ENCODE results near the gene OPA3. TPM values are rescaled to one million over a fixed set of nuclear protein-coding genes. Genes with fewer than 3 reads are reported as not detected.
"Not testable (repeated sequence)": the region's sequence is repeated elsewhere in the genome, so short reads cannot be mapped to it uniquely, and the experiment has no call there.

The OPA3 gene
- total RNA-seq, 2 donors from 2014 or later: 12.9 to 15.4 TPM

DNA sequence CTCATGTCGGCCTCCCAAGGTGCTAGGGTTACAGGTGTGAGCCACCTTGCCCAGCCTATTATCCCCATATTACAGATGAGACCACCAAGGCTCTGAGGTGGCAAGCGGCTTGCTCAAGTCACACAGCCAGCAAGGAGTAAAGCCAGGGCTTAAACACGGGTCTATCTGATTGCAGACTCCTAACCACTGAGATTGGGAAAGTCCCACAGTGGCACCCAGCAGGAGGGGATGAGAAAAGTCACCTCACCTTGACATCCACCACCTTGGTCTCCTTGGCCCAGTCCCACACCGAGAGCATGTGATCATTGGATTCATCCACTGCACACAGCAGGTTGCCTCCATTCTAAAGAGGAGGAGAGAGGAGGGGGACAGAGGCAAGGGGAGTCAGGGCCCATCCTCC is 45.1 kb upstream of the OPA3 start:
- Mint-ChIP-seq H3K4me1 (peaks cover 8% of the 10 kb centered on the region), H3K9me3 (no peaks in the 10 kb centered on the region), H3K27me3 (ENCODE audit: insufficient read depth) (no peaks in the 10 kb centered on the region), H3K36me3 (ENCODE audit: low read depth) (peaks cover 34% of the 10 kb centered on the region), H3K27ac (no peak overlapping the region), H3K4me3 (no peak overlapping the region)
- TF ChIP-seq, protein P1, sequence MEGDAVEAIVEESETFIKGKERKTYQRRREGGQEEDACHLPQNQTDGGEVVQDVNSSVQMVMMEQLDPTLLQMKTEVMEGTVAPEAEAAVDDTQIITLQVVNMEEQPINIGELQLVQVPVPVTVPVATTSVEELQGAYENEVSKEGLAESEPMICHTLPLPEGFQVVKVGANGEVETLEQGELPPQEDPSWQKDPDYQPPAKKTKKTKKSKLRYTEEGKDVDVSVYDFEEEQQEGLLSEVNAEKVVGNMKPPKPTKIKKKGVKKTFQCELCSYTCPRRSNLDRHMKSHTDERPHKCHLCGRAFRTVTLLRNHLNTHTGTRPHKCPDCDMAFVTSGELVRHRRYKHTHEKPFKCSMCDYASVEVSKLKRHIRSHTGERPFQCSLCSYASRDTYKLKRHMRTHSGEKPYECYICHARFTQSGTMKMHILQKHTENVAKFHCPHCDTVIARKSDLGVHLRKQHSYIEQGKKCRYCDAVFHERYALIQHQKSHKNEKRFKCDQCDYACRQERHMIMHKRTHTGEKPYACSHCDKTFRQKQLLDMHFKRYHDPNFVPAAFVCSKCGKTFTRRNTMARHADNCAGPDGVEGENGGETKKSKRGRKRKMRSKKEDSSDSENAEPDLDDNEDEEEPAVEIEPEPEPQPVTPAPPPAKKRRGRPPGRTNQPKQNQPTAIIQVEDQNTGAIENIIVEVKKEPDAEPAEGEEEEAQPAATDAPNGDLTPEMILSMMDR (conservative IDR thresholded peaks at IDR 0.05): no peak
- Histone ChIP-seq H3K27me3 (ENCODE audit: control insufficient read depth, insufficient read depth, low read length, poor library complexity, severe bottlenecking) (no peaks in the 10 kb centered on the region), H3K9ac (ENCODE audit: extremely low read depth, low read length, poor library complexity, severe bottlenecking) (no peak overlapping the region), H3K4me3 (ENCODE audit: low read length) (no peak overlapping the region), H3K27ac (ENCODE audit: low read depth, low read length) (no peak overlapping the region), H3K9me3 (ENCODE audit: control insufficient read depth, low read length) (no peaks in the 10 kb centered on the region), H3K36me3 (ENCODE audit: control insufficient read depth, insufficient read depth, low read length) (peaks cover 15% of the 10 kb centered on the region), H3K4me1 (ENCODE audit: control insufficient read depth, insufficient read depth, low read length) (no peaks in the 10 kb centered on the region)
- DNase-seq: no peak
- WGBS, 2 experiments (ENCODE audit: insufficient coverage in 1 of 2, insufficient read length in 1 of 2): 90 to 98% methylated on average over 3 to 4 of the region's 4 CpGs

DNA sequence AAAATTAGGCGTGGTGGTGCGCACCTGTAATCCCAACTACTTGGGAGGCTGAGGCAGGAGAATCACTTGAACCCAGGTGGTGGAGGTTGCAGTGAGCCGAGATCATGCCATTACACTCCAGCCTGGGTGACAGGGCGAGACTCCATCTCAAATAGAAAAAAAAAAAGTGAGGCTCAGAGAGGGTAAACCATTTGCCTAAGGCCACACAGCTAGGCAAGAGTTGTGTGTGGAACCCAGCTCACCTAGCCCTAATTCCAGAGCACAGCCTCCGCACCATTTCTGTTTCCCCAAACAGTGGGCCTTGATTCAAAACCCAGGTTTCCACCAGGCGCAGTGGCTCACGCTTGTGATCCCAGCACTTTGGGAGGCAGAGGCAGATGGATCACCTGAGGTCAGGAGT is 43.6 kb upstream of the OPA3 start:
- H3K4me3 Mint-ChIP-seq; H3K27ac ChIP-seq (ENCODE audit: low read depth, low read length); H3K27me3 ChIP-seq (ENCODE audit: control insufficient read depth, insufficient read depth, low read length, poor library complexity, severe bottlenecking); H3K27ac Mint-ChIP-seq; DNase-seq; H3K9me3 ChIP-seq (ENCODE audit: control insufficient read depth, low read length); H3K9ac ChIP-seq (ENCODE audit: extremely low read depth, low read length, poor library complexity, severe bottlenecking); H3K4me1 ChIP-seq (ENCODE audit: control insufficient read depth, insufficient read depth, low read length); H3K4me1 Mint-ChIP-seq; H3K4me3 ChIP-seq (ENCODE audit: low read length); H3K9me3 Mint-ChIP-seq; H3K27me3 Mint-ChIP-seq (ENCODE audit: insufficient read depth): not testable (repeated sequence)
- peaks cover 15% of the 10 kb centered on the region for H3K36me3 ChIP-seq (ENCODE audit: control insufficient read depth, insufficient read depth, low read length)
- WGBS, 2 experiments (ENCODE audit: insufficient coverage in 1 of 2, insufficient read length in 1 of 2): 99 to 100% methylated on average over 6 to 7 of the region's 7 CpGs
- peaks cover 43% of the 10 kb centered on the region for H3K36me3 Mint-ChIP-seq (ENCODE audit: low read depth)

DNA sequence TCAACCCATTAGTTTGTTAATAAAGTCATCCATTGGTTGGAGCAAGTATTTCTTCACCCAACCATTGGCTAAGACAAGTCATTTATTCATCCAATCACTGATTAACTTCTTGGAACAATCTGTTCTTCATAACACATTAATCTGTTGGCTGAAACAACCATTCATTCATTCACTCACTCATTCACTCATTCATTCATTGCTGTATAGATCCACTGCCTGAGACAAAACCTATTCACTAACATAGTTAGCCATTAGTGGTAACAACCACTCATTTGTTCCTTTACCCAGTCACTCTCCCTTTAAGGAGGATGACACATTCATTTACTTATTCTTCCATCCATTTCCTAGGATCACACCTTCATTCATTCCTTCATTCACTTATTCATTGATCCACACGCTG is 39.4 kb upstream of the OPA3 start:
- no peak overlapping the region for H3K9ac ChIP-seq (ENCODE audit: extremely low read depth, low read length, poor library complexity, severe bottlenecking)
- Mint-ChIP-seq H3K27me3 (ENCODE audit: insufficient read depth) (no peaks in the 10 kb centered on the region), H3K4me3 (no peak overlapping the region), H3K9me3 (no peaks in the 10 kb centered on the region), H3K4me1 (no peaks in the 10 kb centered on the region), H3K27ac (no peak overlapping the region), H3K36me3 (ENCODE audit: low read depth) (peaks cover 55% of the 10 kb centered on the region)
- TF ChIP-seq, protein P1 (conservative IDR thresholded peaks at IDR 0.05): no peak
- no peaks in the 10 kb centered on the region for H3K27me3 ChIP-seq (ENCODE audit: control insufficient read depth, insufficient read depth, low read length, poor library complexity, severe bottlenecking)
- H3K36me3 ChIP-seq (ENCODE audit: control insufficient read depth, insufficient read depth, low read length): peaks cover 11% of the 10 kb centered on the region
- WGBS, 2 experiments (ENCODE audit: insufficient coverage in 1 of 2, insufficient read length in 1 of 2): 98 to 100% methylated on average over 1 of the region's 1 CpG
- no peak overlapping the region for H3K4me3 ChIP-seq (ENCODE audit: low read length)
- H3K4me1 ChIP-seq (ENCODE audit: control insufficient read depth, insufficient read depth, low read length): no peaks in the 10 kb centered on the region
- H3K9me3 ChIP-seq (ENCODE audit: control insufficient read depth, low read length): no peaks in the 10 kb centered on the region
- H3K27ac ChIP-seq (ENCODE audit: low read depth, low read length): no peak overlapping the region
- DNase-seq: no peak

DNA sequence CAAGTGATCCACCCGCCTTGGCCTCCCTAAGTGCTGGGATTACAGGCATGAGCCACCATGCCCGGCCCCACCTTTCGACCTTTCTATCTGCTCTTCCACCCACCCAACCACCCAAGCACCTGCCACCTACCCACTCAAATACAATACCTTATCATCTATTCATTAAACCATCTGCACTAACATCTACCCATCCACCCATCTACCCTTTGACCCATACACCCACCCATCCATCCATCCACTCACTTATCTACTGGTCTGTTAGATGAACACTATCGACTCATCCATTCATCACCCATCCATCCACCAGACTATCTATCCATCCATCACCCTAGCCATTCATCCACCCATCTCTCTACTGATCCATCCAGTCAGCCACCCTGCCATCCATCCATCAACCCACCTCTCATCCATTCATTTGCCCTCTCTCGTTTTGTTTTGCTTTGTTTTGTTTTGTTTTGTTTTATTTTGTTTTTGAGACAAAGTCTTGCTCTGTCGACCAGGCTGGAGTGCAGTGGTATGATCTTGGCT is 37.4 kb upstream of the OPA3 start:
- Mint-ChIP-seq H3K36me3 (ENCODE audit: low read depth) (peaks cover 53% of the 10 kb centered on the region), H3K9me3 (no peaks in the 10 kb centered on the region), H3K27me3 (ENCODE audit: insufficient read depth) (no peaks in the 10 kb centered on the region), H3K27ac (no peak overlapping the region), H3K4me1 (no peaks in the 10 kb centered on the region), H3K4me3 (no peak overlapping the region)
- no peak overlapping the region for H3K9ac ChIP-seq (ENCODE audit: extremely low read depth, low read length, poor library complexity, severe bottlenecking)
- H3K27me3 ChIP-seq (ENCODE audit: control insufficient read depth, insufficient read depth, low read length, poor library complexity, severe bottlenecking): no peaks in the 10 kb centered on the region
- H3K4me3 ChIP-seq (ENCODE audit: low read length): no peak overlapping the region
- H3K27ac ChIP-seq (ENCODE audit: low read depth, low read length): no peak overlapping the region
- no peak for DNase-seq
- no peaks in the 10 kb centered on the region for H3K9me3 ChIP-seq (ENCODE audit: control insufficient read depth, low read length)
- peaks cover 6% of the 10 kb centered on the region for H3K36me3 ChIP-seq (ENCODE audit: control insufficient read depth, insufficient read depth, low read length)
- TF ChIP-seq, protein P1 (conservative IDR thresholded peaks at IDR 0.05): no peak
- no peaks in the 10 kb centered on the region for H3K4me1 ChIP-seq (ENCODE audit: control insufficient read depth, insufficient read depth, low read length)
- 92 to 100% methylated on average over 2 to 6 of the region's 6 CpGs for WGBS, 2 experiments (ENCODE audit: insufficient coverage in 1 of 2, insufficient read length in 1 of 2)

All from endodermal cell (in vitro differentiated cells).